ENCODE data around the gene BRCC3.

The BRCC3 gene

DNA sequence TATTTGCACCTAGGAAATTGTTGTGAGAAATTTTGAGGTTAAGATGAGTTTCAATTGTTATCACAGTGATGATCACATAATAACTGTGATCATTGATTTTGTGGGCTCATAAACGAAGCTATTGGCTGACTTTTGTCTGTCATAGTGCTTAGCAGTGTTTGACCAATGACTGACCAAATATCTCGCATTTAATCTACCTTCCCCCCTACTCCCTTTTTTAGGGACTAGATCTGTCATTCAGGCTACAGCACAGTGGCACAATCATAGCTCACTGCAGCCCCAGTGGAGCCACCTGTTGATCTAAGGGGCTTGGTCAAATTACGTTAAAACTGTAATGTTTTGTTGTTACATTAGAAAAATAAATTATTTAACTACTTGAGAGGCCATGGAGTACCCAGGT, 43.2 kb upstream of the BRCC3 start:
- peak; percentile 54 for DNase-seq (ENCODE audit: low read depth)
- TF ChIP-seq, protein P1, sequence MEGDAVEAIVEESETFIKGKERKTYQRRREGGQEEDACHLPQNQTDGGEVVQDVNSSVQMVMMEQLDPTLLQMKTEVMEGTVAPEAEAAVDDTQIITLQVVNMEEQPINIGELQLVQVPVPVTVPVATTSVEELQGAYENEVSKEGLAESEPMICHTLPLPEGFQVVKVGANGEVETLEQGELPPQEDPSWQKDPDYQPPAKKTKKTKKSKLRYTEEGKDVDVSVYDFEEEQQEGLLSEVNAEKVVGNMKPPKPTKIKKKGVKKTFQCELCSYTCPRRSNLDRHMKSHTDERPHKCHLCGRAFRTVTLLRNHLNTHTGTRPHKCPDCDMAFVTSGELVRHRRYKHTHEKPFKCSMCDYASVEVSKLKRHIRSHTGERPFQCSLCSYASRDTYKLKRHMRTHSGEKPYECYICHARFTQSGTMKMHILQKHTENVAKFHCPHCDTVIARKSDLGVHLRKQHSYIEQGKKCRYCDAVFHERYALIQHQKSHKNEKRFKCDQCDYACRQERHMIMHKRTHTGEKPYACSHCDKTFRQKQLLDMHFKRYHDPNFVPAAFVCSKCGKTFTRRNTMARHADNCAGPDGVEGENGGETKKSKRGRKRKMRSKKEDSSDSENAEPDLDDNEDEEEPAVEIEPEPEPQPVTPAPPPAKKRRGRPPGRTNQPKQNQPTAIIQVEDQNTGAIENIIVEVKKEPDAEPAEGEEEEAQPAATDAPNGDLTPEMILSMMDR (IDR thresholded peaks at IDR 0.05; ENCODE audit: control insufficient read depth, extremely low read depth, insufficient read depth) = no peak
- peak overlapping the region; percentile 78 for H3K4me3 ChIP-seq (ENCODE audit: low read depth, low read length)

DNA sequence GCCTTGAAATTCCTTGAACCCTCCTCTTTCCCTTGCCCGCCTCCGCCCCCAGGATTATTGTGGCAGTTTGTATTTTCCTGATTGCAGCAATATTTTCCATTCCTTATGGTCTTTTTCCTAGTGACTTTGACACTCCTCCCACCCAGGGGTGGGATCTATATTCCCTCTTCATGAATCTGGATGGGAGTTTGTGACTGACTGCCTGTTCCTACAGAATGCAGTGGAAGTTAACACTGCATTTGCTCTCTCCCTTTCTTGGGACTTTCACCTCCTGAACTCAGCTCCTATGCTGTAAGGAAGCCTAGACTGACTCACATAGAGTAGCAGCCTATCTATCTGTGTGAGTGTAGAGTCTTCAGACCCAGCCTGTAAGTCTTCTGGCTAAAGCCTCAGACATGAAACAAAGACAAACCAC, 42.4 kb upstream of the BRCC3 start:
- no peak for DNase-seq (ENCODE audit: low read depth)
- TF ChIP-seq, protein P1 (IDR thresholded peaks at IDR 0.05; ENCODE audit: control insufficient read depth, extremely low read depth, insufficient read depth) = no peak
- peak overlapping the region; percentile 78; the same call in 1 of the 2 replicates for H3K4me3 ChIP-seq (ENCODE audit: low read depth, low read length)

DNA sequence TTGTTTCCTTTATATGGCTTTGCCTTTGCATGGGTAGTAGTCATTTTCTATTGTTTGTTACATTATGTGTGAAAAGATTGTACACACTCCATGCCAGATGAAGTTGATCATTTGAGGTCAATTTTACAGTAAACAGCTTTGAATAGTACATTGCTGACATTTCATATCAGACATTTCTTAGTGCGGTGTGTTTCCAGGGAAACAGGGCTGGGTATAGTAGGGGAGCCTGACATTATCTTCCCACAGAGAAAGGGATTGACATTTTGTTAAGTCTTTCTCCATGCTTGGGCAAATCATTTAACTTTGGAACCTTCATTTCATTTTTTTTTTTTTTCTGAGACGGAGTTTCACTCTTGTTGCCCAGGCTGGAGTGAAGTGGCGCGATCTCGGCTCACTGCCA, 39.7 kb upstream of the BRCC3 start:
- no peak for DNase-seq (ENCODE audit: low read depth)

DNA sequence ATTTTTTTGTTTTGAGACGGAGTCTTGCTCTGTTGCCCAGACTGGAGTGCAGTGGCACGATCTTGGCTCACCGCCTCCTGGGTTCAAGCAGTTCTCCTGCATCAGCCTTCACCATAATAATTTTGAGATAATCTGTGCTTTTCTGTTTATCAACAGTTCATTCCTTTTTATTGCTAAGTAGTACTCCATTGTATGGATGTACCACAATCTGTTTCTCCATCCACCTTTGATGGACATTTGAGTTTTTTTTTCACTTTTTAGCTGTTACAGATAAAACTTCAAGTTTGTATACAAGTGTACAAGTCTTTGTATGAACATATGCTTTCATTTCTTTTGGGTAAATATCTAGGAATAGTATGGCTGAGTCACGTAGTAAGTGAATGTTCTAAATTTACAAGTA, 35.6 kb upstream of the BRCC3 start:
- DNase-seq (ENCODE audit: low read depth) = no peak
- no peak overlapping the region for H3K4me3 ChIP-seq (ENCODE audit: low read depth, low read length)
- TF ChIP-seq, protein P1 (IDR thresholded peaks at IDR 0.05; ENCODE audit: control insufficient read depth, extremely low read depth, insufficient read depth) = no peak

More for the DNA sequence above, 39.7 kb upstream of the BRCC3 start:
- TF ChIP-seq, protein P1 (IDR thresholded peaks at IDR 0.05; ENCODE audit: control insufficient read depth, extremely low read depth, insufficient read depth) = no peak
- H3K4me3 ChIP-seq (ENCODE audit: low read depth, low read length) = no peak overlapping the region

DNA sequence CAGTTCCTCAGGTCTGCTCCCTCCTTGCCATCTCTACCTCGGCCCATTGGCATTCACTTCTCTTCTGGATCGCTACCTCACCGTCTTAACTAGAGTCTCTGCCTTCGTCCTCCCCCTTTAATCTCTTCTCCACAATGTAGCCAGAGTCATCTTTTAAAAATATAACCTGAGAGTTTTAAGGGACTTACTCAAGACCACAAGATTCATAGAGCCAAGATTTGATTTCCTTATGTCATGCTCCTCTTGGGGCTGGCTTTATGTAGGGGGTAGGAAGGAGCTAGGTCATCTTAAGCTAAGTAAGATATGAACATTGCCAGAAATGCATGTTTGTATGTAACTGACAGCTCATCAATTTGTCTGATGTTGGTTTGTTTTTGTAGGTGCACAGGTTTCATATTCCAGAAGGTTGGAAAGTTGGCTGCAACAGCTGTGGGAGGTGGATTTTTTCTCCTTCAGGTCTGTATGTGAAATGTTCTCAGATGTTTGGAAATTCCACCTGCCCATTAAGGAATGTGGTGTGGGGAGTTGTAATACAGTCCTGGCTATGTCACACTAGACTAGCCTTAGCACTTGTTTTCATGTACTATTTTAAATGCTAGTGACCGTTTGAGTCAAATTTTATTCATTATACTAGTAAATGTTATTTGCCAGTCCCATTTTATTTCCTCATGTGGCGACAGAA, 25.0 kb upstream of the BRCC3 start:
- no peak for DNase-seq (ENCODE audit: low read depth)
- no peak overlapping the region for H3K4me3 ChIP-seq (ENCODE audit: low read depth, low read length)
- TF ChIP-seq, protein P1 (IDR thresholded peaks at IDR 0.05; ENCODE audit: control insufficient read depth, extremely low read depth, insufficient read depth) = no peak

DNA sequence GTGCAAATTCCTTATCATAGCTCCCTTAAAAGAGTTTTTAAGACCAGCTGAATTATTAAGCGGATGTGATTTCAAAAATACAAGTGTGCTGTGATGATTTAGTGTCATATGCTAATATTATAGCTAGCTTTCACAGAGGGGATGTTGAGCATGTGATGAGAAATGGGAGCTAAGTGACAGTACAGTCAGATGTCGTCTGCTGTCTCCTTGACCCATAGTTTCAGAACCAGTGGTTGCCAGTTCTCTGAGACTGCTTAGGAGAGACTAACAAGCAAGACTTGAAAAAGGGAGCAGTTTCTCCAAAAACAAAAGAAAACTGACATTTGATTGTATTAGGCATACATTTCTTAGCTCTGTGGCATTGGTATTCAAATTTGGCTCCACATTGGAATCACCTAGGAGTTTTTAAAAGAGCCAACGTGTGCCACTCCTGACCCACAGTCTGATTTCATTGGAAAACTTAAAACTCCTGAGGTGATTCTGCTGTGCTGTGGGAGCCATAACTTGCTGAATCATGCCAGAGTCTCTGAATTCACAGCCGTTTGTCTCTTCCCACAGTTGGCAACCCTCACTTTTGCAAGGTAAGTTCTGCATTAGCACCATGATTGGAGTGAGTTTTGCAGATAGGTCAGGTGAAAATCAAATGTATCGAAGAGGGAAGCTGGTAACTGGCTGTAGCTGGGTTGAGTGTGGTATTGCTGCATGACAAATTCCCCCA, 24.3 kb upstream of the BRCC3 start:
- DNase-seq (ENCODE audit: low read depth) = no peak
- TF ChIP-seq, protein P1 (IDR thresholded peaks at IDR 0.05; ENCODE audit: control insufficient read depth, extremely low read depth, insufficient read depth) = no peak
- H3K4me3 ChIP-seq (ENCODE audit: low read depth, low read length) = no peak overlapping the region

Data from LNCaP clone FGC (cell line).